ENCODE results near the gene BACH2. TPM values are rescaled to one million over a fixed set of nuclear protein-coding genes. Genes with fewer than 3 reads are reported as not detected.

BACH2 gene
- total RNA-seq, 1 donor, result 0.27 TPM

DNA sequence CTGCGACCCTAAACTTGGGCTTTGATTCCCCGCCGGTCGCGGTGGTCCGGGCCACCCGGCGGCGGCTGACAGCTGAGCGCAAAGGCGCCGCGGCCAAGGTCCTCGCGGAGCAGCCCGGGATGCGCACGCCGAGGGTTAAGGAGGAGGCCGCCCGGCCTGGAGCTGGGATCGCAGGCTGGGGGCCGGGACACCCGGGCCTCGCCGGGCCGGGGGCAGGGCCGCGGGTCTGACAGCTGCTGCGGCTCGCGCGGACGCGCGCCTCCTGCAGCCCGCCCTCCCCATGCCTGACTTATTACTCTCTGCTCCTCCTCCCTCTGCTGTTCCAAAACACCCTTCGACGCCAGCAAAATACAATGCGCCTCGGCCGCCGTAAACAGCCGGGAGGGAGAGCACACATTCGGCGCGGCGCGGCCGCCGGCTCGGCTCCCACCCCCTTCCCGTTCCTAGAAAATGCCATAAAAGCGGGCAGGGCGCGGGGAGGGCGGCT, 746 bp downstream of the BACH2 start:
- DNase-seq (ENCODE audit: low read depth), result peak; percentile 56

DNA sequence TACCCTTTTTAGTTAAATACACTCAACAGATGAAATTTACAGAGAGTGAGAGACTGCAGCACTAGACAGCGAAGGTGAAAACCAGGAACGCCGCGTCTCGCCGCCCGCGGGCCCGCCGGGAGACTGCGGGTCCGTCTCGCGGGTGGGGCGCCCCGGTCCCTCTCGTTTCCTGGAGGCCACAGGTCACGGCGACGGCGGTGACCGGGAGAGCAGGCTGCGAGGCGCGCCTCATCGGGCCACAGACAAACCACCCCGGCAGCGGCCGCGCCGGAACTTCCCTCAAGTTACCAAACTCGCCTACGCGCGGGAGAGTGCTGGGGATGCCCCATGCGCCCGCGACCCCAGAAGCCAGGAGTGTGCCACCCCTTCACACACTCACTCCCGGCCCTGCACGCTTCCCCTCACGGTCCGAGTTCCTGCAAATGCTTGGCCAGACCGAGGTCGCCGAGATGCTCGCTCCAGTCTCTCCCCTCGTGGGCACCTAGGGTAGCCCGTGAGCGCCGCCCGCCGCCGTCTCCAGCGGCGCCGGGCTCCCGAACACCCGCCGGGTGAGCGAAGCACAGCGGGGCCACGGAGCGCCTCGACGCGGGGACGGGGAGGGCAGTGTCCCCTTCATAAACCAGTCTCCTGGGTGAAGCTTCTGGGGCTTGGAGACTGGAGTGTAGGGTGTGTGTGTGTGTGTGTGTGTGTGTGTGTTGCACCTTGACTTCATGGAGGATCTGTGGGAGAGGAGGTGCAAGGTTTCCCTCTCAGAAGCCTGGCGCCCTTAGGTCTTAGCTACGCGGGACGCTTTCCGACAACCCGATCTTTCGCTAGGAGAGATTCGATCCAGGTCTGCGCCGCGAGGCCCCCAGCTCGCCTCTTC, 1.4 kb downstream of the BACH2 start:
- peak; percentile 43 for DNase-seq (ENCODE audit: low read depth)
- peak overlapping the region; percentile 67 for H3K4me3 ChIP-seq (ENCODE audit: low read depth, low read length)
- TF ChIP-seq, protein P1, sequence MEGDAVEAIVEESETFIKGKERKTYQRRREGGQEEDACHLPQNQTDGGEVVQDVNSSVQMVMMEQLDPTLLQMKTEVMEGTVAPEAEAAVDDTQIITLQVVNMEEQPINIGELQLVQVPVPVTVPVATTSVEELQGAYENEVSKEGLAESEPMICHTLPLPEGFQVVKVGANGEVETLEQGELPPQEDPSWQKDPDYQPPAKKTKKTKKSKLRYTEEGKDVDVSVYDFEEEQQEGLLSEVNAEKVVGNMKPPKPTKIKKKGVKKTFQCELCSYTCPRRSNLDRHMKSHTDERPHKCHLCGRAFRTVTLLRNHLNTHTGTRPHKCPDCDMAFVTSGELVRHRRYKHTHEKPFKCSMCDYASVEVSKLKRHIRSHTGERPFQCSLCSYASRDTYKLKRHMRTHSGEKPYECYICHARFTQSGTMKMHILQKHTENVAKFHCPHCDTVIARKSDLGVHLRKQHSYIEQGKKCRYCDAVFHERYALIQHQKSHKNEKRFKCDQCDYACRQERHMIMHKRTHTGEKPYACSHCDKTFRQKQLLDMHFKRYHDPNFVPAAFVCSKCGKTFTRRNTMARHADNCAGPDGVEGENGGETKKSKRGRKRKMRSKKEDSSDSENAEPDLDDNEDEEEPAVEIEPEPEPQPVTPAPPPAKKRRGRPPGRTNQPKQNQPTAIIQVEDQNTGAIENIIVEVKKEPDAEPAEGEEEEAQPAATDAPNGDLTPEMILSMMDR (IDR thresholded peaks at IDR 0.05; ENCODE audit: insufficient read depth, low read length), result no peak

More for the DNA sequence above, 746 bp downstream of the BACH2 start:
- peak overlapping the region; percentile 67 for H3K4me3 ChIP-seq (ENCODE audit: low read depth, low read length)
- TF ChIP-seq, protein P1 (IDR thresholded peaks at IDR 0.05; ENCODE audit: insufficient read depth, low read length), result peak; percentile 21

DNA sequence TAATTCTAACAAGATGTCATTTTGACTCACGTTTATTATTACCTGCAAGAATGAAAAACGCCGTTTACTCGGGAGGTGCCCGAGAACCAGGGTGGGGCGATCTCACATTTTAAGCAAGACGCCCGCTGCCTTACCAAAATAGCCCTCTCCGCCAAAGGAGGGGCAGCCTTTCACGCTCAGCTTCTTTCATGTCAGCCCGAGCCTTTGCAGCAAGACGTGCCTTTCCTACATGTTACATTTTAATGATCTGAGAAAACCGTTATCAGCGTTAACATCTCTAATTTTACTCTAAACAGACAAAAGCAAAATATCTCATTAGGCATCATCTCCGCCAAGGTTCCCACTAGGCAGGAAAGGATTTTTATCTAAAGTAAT, 2.0 kb downstream of the BACH2 start:
- DNase-seq (ENCODE audit: low read depth), result no peak
- TF ChIP-seq, protein P1 (IDR thresholded peaks at IDR 0.05; ENCODE audit: insufficient read depth, low read length), result no peak
- no peak overlapping the region for H3K4me3 ChIP-seq (ENCODE audit: low read depth, low read length)

DNA sequence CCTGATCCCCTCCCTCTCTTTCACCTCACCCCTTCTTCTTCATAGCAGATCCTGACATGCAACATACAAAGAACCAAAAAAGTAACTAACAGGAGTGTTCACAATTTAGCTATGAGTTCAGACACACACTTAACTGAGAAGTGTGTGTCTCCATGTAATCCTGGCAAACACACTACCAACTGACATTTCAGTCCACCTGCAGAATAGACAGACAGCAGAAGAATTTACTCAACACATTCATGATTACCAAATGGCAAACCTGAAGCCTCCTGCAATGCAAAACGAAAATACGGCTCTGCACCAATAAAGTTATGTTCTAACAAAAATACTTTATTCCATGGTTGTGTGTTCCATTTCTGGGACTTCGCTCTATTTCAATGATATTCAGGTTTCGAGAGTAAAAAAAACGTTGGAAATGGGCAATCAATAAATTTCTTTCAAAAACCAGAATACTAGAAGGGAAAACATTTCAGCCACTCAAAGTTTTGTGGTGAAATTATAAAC, 2.6 kb downstream of the BACH2 start:
- no peak overlapping the region for H3K4me3 ChIP-seq (ENCODE audit: low read depth, low read length)
- TF ChIP-seq, protein P1 (IDR thresholded peaks at IDR 0.05; ENCODE audit: insufficient read depth, low read length), result no peak
- no peak for DNase-seq (ENCODE audit: low read depth)

DNA sequence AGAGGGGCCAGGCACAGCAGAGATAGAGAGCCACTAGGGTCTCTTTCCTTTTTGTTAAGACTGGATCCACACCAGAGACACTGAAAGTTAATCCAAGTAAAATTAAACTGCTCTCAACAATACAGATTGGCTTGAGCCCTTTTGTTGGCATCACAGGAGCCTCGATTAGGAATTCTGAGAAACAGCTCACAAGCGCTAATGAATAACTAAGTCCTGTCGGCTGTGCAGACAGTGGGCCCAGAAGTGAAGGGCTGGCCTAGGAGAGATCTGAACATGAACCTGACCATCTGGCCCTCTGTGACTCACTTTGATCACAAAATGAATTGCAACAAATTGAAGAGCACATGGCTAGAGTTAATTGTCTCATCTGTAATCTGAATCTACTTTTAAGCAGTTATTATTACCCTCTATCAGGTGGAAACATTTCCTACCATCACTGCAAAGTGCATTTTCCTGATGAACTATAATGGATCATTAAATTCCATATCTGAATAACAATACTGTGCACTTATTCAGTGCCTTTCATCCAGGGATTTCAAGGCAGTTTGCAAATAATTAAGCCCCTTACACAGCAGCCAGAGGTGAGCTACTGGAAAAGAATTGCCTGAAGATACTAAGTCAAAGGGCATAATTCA, 3.2 kb downstream of the BACH2 start:
- DNase-seq (ENCODE audit: low read depth), result no peak
- TF ChIP-seq, protein P1 (IDR thresholded peaks at IDR 0.05; ENCODE audit: insufficient read depth, low read length), result no peak
- no peak overlapping the region for H3K4me3 ChIP-seq (ENCODE audit: low read depth, low read length)

DNA sequence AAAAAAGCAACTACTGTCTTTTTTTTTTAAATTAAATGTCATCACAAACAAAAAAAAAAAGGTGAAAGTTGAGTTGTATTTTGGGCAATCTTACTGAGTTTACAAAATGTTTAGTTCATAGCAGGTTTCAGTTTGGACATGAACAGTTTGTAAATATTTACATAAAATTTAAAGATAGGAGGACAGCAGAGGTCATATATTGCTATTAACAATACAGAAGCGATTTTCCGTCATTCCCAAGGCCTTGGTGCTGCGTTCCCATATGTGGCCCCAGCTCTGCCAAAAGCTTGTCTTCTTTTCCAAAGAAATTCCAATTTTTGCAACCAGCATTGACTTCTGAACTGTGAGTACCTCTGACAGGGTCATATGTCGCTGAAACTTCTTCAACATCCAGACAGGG, 5.1 kb downstream of the BACH2 start:
- no peak for DNase-seq (ENCODE audit: low read depth)
- no peak overlapping the region for H3K4me3 ChIP-seq (ENCODE audit: low read depth, low read length)

More for the DNA sequence above, 5.1 kb downstream of the BACH2 start:
- TF ChIP-seq, protein P1 (IDR thresholded peaks at IDR 0.05; ENCODE audit: insufficient read depth, low read length), result no peak
